GM18508 (cell line): ENCODE results near the gene SRGAP1.

Experiments
- ATAC-seq: cut with Tn5 transposase; IDR thresholded peaks from one replicate; pipeline ENCODE4 v1.9.1; 2021; ENCODE audit warnings: moderate number of reproducible peaks; ENCODE audit not compliant: insufficient read depth, unreplicated experiment

SRGAP1 gene

DNA sequence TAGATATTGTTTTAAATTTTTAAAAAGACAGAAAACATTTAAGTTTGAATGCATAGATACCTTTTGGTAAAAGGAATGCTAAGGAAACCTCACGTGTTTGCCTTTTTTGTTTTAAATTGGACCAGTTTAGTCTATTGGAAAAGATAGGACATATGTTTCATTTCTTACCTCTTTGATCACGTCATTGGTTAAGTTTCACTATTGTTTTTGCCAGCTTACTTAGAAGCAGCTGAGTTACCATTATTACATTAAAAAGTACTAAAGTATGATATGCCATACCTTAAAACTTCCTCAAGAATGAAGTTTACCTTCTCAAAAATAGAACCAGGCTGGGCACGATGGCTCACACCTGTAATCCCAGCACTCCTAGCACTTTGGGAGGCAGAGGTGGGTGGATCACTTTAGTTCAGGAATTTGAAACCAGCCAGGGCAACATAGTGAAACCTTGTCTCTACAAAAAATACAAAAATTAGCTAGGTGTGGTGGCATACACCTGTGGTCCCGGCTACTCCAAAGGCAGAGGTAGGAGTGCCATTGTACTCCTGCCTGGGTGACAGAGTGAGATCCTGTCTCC lies 54.4 kb downstream of the SRGAP1 start:
- no peak for ATAC-seq

DNA sequence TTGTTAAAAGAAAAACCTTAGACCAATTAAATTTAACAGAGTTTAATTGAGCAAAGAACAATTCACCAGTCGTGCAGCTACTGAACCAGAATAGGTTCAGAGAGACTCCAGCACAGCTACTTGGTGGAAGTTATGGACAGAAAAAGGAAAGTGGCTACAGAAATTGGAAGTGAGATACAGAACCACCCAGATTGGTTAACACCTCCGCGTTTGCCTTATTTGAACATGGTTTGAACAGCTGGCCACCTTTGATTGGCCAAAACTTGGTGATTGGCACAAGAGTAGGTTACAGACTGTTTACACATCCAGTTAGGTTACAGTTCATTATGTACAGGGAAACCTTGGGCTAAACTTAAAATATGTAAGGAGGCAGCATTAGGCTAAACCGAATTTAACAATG lies 54.9 kb downstream of the SRGAP1 start:
- no peak for ATAC-seq

DNA sequence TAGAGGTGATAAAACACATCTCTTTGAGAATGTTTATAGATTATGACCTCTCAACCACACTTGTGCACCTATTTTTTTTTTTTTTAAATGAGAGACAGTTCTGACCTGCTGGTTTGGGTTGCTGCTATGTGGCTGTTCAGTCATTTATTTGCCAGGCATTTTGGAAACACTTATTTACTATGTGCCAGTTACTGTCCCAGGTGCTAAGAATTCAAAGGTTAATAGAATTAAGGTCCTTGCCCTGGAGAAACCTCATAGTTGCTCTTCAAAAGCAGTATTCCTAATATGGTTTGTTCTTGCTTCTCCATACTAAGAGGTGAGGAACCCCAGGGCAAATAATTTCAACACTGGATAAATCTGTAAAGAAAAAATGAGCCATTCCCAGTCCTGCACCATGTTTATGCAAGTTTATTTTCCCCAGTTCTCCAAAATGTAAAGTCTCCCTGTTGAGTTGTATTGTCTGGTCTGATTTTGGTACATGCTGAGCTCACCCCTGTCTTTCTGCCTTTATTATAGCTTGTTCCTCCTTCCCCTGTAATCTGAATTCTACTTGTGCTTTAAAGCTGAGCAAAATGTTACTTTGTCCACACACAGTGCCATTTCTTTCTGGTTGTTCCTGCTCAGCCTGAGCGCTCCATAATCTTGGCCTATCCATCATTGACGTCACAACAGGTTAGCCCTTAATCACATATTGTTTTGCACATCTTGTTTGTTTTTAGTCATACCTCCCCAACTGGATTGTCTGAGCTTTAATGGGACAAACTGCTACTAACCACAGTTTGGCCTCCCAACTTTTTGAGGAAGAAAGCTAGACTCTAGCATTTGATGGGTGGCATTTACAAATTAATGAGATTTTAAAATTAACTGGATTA lies 56.7 kb downstream of the SRGAP1 start:
- no peak for ATAC-seq

GRCh38 chr12:63904653-63905052 lies 60.2 kb downstream of the SRGAP1 start:
- ATAC-seq = no peak

- ATAC-seq = no peak
Measured at GRCh38 chr12:63905544-63905943, 61.0 kb downstream of the SRGAP1 start.

DNA sequence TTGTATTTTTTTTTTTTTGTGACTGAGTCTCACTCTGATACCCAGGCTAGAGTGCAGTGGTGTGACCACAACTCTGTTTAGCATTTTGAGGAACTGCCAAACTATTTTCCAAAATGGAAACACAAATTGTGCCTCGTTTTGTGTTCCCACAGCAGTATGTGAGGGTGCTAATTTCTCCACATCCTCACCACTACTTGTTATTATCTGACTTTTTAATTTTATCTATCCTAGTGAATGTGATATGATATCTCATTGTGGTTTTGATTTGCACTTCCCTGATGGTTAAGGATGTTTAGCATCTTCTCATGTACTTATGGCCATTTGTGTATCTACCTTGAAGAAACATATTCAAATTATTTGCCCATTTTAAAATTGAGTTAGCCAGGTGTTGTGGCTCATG lies 62.4 kb downstream of the SRGAP1 start:
- no peak for ATAC-seq

DNA sequence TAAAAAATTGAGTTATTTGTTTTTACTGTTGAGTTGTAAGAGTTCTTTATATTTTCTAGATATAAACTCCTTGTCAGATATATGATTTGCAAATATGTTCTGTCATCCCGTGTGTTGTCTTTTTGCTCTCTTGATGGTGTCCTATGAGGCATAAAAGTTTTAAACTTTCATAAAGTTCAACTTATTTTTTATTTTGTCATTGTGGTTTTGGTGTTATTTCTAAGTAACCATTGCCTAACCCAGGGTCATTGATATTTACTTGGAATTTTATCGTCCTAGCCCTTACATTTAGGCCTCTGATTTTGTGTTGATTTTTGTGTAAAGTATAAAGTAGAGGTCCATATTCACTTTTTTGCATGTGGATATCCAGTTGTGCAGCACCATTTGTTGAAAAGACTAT lies 63.1 kb downstream of the SRGAP1 start:
- no peak for ATAC-seq

DNA sequence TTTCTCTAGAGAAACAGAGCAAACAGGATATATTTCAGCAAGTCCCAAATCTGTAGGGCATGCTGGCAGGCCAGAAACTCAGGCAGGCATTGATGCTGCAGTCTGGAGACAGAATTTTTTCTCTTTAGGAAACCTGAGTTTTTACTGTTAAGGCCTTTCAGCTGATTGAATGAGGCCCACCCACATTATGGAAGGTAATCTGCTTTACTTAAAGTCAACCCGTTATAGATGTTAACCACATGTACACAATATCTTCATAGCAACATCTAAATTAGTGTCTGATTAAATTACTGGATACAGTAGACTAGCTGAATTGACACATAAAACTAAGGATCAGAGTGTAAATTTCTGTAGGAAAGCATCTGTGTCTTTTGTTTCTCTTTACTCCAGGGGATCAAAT lies 65.2 kb downstream of the SRGAP1 start:
- no peak for ATAC-seq

GRCh38 chr12:63911341-63911740 lies 66.8 kb downstream of the SRGAP1 start:
- no peak for ATAC-seq

- ATAC-seq = no peak
Measured at GRCh38 chr12:63912651-63913050, 68.2 kb downstream of the SRGAP1 start.

GRCh38 chr12:63913929-63914328 lies 69.4 kb downstream of the SRGAP1 start:
- no peak for ATAC-seq

- ATAC-seq = no peak
Measured at GRCh38 chr12:63915105-63915800, 70.8 kb downstream of the SRGAP1 start.

DNA sequence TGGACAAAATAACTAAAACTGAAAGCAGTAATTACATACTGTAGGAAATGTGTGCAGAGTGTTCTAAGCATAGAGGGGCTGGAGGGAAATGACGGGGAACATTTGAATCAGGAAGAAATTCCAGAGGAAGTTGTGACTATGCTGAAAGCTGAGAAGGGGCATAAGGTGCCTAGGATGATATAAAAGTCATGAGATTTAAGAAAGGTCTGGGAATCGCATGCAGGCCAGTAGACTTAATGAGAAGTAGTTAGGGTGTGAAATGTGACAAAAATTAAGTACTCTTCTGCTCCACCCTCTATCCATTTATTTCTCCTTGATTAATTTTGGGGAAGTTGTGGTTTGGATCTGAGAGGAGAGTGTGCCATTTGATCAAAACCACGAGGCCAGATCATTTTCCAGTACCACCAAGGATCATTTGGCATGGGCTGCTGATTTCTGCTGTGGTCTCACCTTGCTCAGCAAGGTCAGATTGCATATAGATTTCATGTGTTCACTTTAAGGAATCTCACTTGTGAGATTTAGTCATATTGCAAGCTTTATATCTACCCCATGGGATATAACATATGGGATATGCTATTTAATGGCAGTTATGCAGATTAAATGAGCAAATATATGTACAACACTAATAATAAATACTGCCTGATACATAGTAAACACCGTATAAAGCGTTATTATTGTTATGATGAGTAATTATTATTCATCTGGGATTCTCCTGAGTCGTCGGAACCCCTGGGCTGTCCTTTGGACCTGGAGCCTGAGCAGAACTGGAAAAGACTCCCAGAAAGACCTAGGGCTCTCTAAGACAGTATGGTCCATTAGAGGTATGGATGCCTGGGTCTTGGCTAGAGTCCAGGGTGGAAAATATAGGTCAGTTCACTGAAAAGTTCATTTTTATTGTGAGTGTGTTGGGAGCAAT lies 72.3 kb downstream of the SRGAP1 start:
- ATAC-seq = no peak

DNA sequence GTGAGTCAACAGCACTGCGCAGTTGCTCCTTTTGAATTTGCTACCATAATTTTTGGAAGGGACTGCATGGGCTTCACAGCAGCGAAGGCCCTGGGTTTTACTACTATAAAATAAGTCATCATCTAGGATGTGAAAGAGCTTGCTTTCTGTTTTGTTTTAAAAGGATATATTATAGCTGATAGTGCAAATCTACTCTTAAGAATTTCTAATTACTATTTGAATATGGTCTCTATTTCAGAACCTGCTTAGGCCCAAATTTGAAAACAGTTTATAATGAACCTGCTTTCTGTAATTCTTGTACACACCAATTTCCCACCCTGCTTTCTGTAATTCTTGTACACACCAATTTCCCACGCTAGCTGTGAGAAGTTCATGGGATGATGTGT lies 73.0 kb downstream of the SRGAP1 start:
- ATAC-seq = no peak

DNA sequence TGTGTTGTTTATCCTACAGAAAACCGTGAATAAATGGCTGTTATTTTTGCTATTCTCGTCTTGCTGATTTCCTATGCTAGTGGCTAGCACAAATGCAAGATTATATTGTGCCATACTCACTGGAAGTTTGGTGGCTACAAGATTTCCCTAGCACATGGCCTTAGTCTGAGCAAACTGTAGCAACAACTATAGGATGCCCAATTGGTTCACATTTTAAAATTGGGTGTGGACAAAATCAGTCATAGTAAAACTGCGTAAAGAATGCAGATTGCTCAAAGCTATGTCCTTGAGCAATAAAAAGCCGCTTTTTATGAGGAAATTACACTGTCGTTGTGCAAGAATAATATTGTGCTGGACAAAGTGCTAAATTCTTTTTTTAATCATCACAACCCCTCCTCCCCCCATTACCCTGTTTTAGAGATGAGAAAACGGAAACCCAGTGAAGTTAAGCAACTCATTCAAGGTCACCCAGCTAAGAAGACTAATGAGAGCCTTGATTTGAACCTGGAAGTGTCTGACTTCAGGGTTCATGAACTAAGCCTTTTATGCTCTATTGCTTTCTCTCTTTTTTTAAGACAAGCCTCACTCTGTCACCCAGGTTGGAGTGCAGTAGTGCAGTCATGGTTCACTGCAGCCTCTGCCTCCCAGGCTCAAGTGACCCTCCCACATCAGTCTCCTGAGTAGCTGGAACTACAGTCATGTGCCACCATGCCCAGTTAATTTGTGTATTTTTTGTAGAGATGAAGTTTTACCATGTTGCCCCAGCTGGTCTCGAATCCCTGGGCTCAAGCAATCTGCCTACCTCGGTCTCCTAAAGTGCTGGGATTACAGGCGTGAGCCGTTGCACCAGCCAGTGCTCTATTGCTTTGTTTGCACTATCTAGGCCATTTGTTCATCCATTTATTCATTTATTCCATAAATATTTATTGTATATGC lies 73.6 kb downstream of the SRGAP1 start:
- ATAC-seq = peak; percentile 68

DNA sequence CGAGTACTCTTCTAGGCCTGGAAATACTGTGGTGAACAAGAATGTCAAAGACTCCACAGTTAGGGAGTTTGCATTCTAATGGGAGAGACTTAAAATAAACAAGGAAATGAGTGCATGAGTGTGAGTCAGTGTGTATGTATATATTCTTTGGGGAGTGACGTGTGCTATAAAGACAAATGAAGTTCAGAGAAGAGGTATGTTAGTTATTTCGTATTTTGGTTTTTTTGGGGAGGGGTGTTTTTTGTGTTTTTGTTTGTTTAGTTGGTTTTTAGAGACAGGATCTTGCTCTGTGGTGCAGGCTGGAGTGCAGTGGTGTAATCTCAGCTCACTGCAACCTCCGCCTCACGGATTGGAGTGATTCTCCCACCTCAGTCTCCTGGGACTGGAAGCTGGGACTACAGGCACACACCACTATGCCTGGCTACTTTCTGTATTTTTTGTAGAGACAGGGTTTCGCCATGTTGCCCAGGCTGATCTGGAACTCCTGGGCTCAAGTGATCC lies 74.3 kb downstream of the SRGAP1 start:
- ATAC-seq = no peak

DNA sequence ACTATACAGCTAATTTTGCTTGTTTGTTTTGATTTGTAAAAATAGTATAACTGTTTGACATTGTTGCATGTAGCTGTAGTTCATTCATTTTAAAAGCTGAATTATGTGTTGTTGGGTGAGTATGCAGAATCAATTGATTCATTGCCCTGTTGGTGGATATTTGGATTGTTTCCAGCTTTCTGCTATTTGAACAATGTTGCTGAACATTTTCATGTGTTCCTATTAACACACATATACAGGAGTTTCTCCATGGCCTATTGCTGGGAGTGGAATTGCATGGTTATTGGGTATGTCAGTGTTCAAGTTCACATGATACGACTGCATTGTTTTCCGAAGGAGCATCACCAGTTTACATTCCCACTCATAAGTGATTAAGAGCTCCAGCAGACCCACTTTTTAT lies 75.3 kb downstream of the SRGAP1 start:
- no peak for ATAC-seq

GRCh38 chr12:63921157-63921556 lies 76.7 kb downstream of the SRGAP1 start:
- ATAC-seq = no peak

DNA sequence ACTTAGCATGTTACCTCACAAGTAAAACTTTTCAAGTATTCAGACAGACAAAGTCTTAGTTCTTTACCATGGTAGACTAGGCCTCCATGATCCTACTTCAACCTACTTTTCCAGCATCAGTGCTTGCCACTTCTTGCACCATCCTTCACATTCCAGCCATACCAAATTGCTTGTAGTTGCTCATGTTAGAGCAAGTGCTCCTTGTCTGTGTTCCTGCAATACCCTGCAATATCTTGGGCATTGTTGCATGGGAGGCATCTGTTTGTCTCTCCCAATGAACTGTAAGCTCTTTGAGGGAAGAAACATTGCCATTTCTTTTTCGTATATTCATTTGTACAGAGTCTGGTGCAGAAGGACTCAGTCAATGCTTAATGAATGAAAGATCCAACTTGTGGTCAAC lies 78.0 kb downstream of the SRGAP1 start:
- ATAC-seq = no peak
